HEK293T (cell line): ENCODE results near the gene PREB.

Experiments used
- CTCF ChIA-PET: fragments of 350-600 bp; formaldehyde crosslinking; extraction: SDS; loops from one replicate; lab custom pipeline; 2021; ENCODE audit warnings: antibody characterized with exemption, inconsistent platforms; lab: Yijun Ruan, JAX
- POLR2A ChIA-PET: fragments of 350-600 bp; formaldehyde crosslinking; extraction: SDS; loops from one replicate; lab custom pipeline; 2020; ENCODE audit warnings: antibody characterized with exemption, inconsistent platforms; lab: Yijun Ruan, JAX
- DNase-seq: peaks from one replicate; pipeline ENCODE4 v3.0.0; 2012; ENCODE audit warnings: mixed read lengths; ENCODE audit errors: extremely low spot score
- ARNT ChIP-seq: fragments of 450-650 bp; IDR thresholded peaks from 2 replicates; pipeline ENCODE4 v1.6.1; 2017; ENCODE audit warnings: mild to moderate bottlenecking
- BHLHE40 ChIP-seq: fragments of 450-650 bp; IDR thresholded peaks from 2 replicates; pipeline ENCODE4 v1.6.1; 2016; ENCODE audit warnings: mild to moderate bottlenecking, moderate library complexity, borderline replicate concordance
- CTBP1 ChIP-seq: fragments of 450-650 bp; IDR thresholded peaks from 2 replicates; pipeline ENCODE4 v1.6.1; 2016; ENCODE audit warnings: borderline replicate concordance
- ELF4 ChIP-seq: fragments of 450-650 bp; IDR thresholded peaks from 2 replicates; pipeline ENCODE4 v1.6.1; 2017; ENCODE audit warnings: antibody characterized with exemption
- FOXA1 ChIP-seq: fragments of 450-650 bp; IDR thresholded peaks from 2 replicates; pipeline ENCODE4 v1.6.1; 2016; ENCODE audit warnings: mild to moderate bottlenecking
- FOXK2 ChIP-seq: fragments of 450-650 bp; IDR thresholded peaks from 2 replicates; pipeline ENCODE4 v1.6.1; 2016; ENCODE audit warnings: mild to moderate bottlenecking
- FOXM1 ChIP-seq: fragments of 450-650 bp; IDR thresholded peaks from 2 replicates; pipeline ENCODE4 v1.6.1; 2017; ENCODE audit warnings: mild to moderate bottlenecking, borderline replicate concordance
- HDGF ChIP-seq: fragments of 450-650 bp; IDR thresholded peaks from 2 replicates; pipeline ENCODE4 v1.6.1; 2017; ENCODE audit warnings: antibody characterized with exemption, borderline replicate concordance
- L3MBTL2 ChIP-seq: fragments of 450-650 bp; conservative IDR thresholded peaks from 2 replicates; pipeline ENCODE4 v1.6.1; 2016; ENCODE audit warnings: mild to moderate bottlenecking
- LEF1 ChIP-seq: fragments of 450-650 bp; IDR thresholded peaks from 2 replicates; pipeline ENCODE4 v1.6.1; 2017; ENCODE audit warnings: mild to moderate bottlenecking, borderline replicate concordance
- NFRKB ChIP-seq: fragments of 450-650 bp; IDR thresholded peaks from 2 replicates; pipeline ENCODE4 v1.6.1; 2016; ENCODE audit warnings: mild to moderate bottlenecking, moderate library complexity
- PKNOX1 ChIP-seq: fragments of 450-650 bp; IDR thresholded peaks from 2 replicates; pipeline ENCODE4 v1.6.1; 2016
- SP1 ChIP-seq: fragments of 450-650 bp; IDR thresholded peaks from 2 replicates; pipeline ENCODE4 v1.6.1; 2017
- SUZ12 ChIP-seq: fragments of 450-650 bp; IDR thresholded peaks from 2 replicates; pipeline ENCODE4 v1.6.1; 2016; ENCODE audit warnings: mild to moderate bottlenecking
- TARDBP ChIP-seq: fragments of 450-650 bp; IDR thresholded peaks from 2 replicates; pipeline ENCODE4 v1.6.1; 2016
- ZNF384 ChIP-seq: fragments of 450-650 bp; IDR thresholded peaks from 2 replicates; pipeline ENCODE4 v1.6.1; 2016

The PREB gene

GRCh38 chr2:27088634-27089033 is 45.8 kb downstream of the PREB start:
- CTCF ChIA-PET, result interaction anchor here (0.6 to 0.9 kb wide), 5 partner anchors 16 to 215 kb away, joined by 3 to 4 read pairs (median 3); partner anchors contain the start of gene ABHD1
- POLR2A ChIA-PET, result interaction anchor here (0.9 to 5.2 kb wide), 2 partner anchors 38 to 175 kb away, joined by 3 to 37 read pairs; partner anchors contain the start of gene AGBL5
- DNase-seq, result no peak
- TF ChIP-seq ZNF384 (no peak), PKNOX1 (no peak), FOXM1 (no peak), SP1 (no peak), NFRKB (no peak), ELF4 (no peak), LEF1 (no peak), TARDBP (no peak), FOXK2 (no peak), FOXA1 (no peak)

GRCh38 chr2:27087823-27088410 is 46.5 kb downstream of the PREB start:
- CTCF ChIA-PET, result interaction anchor here (0.6 to 1.8 kb wide), 7 partner anchors 12 to 216 kb away, joined by 3 to 6 read pairs (median 3); partner anchors contain the start of gene ABHD1
- no peak for DNase-seq
- TF ChIP-seq ARNT (no peak), BHLHE40 (no peak), CTBP1 (no peak), FOXA1 (no peak), FOXM1 (no peak), PKNOX1 (no peak), LEF1 (no peak), TARDBP (no peak), ZNF384 (no peak), NFRKB (no peak), HDGF (no peak), ELF4 (no peak), SP1 (no peak), FOXK2 (no peak), L3MBTL2 (no peak), SUZ12 (no peak)
- POLR2A ChIA-PET, result interaction anchor here (0.9 to 5.2 kb wide), 6 partner anchors 9 to 215 kb away, joined by 3 to 37 read pairs (median 8); partner anchors contain the start of genes ABHD1, AGBL5 and OST4

- CTCF ChIA-PET, result interaction anchor here (0.6 to 1.8 kb wide), 9 partner anchors 13 to 216 kb away, joined by 3 to 6 read pairs (median 3); partner anchors contain the start of gene ABHD1
- POLR2A ChIA-PET, result interaction anchor here (0.6 to 5.2 kb wide), 12 partner anchors 10 to 216 kb away, joined by 3 to 37 read pairs (median 3); partner anchors contain the start of genes ABHD1, AGBL5, ATRAID and OST4
- peak; percentile 51 for DNase-seq
- TF ChIP-seq FOXM1 (no peak), TARDBP (no peak), NFRKB (no peak), ARNT (no peak), HDGF (no peak), ZNF384 (no peak), FOXK2 (no peak), SUZ12 (no peak), LEF1 (no peak), CTBP1 (no peak), FOXA1 (no peak)
These were observed 47.5 kb downstream of the PREB start, which contains the start of gene KHK for GRCh38 chr2:27086724-27087593. TSS of gene KHK (plus strand) at chr2:27086772. CDS start at chr2:27087260, 488 bp downstream.

- POLR2A ChIA-PET, result interaction anchor here (0.6 to 7.4 kb wide), 10 partner anchors 9 to 217 kb away, joined by 3 to 76 read pairs (median 6); partner anchors contain the start of genes ABHD1, AGBL5, ATRAID and OST4
- TF ChIP-seq NFRKB (no peak), PKNOX1 (no peak), L3MBTL2 (peak; percentile 63), ARNT (peak; percentile 47; the same call in 1 of the 2 replicates), BHLHE40 (no peak), ELF4 (no peak)
- CTCF ChIA-PET, result interaction anchor here (0.9 to 1.8 kb wide), 5 partner anchors 13 to 105 kb away, joined by 3 to 6 read pairs (median 3); partner anchors contain the start of gene AGBL5
- peak; percentile 98 for DNase-seq
These were observed 48.2 kb downstream of the PREB start for GRCh38 chr2:27086090-27086723.

GRCh38 chr2:27085673-27086089 is 48.8 kb downstream of the PREB start:
- POLR2A ChIA-PET, result interaction anchor here (0.6 to 7.4 kb wide), 7 partner anchors 11 to 126 kb away, joined by 3 to 76 read pairs (median 5); partner anchors contain the start of genes ABHD1, AGBL5, ATRAID and OST4
- TF ChIP-seq PKNOX1 (no peak), TARDBP (no peak), L3MBTL2 (peak; percentile 10)
- DNase-seq, result peak; percentile 35
- CTCF ChIA-PET, result interaction anchor here (0.6 to 1.4 kb wide), 5 partner anchors 11 to 131 kb away, joined by 3 to 6 read pairs (median 5); partner anchors contain the start of gene AGBL5
